Keratinocyte (primary cell): ENCODE results near the gene IRX2. TPM values are rescaled to one million over a fixed set of nuclear protein-coding genes. Genes with fewer than 3 reads are reported as not detected.

Source experiments
- DNase-seq: peaks from one replicate; pipeline ENCODE4 v3.0.0-alpha.2; 2011; ENCODE audit warnings: low read depth, missing footprints, low spot score
- FAIRE-seq: peaks from 2 replicates; lab custom pipeline; 2011; peaks lifted over from hg19 to GRCh38; lab: Jason Lieb, UNC
- H2AFZ ChIP-seq: 2 replicates; pipeline ENCODE4 v1.6.0; 2012; ENCODE audit warnings: low read length, control low read depth, inconsistent platforms; ENCODE audit not compliant: control insufficient read depth
- H3K27ac ChIP-seq: 2 replicates; pipeline ENCODE4 v1.5.1; 2011; ENCODE audit warnings: low read length; ENCODE audit not compliant: control insufficient read depth, insufficient read depth
- H3K27me3 ChIP-seq: 3 replicates; pipeline ENCODE4 v1.6.0; 2011; ENCODE audit warnings: low read length; ENCODE audit not compliant: control insufficient read depth, insufficient read depth; ENCODE audit errors: extremely low read depth
- H3K36me3 ChIP-seq, 2 experiments: 2 replicates in 1 of 2; 3 replicates in 1 of 2; pipeline ENCODE4 v1.5.1; 2011; ENCODE audit warnings: low read length in 2 of 2, mild to moderate bottlenecking in 1 of 2; ENCODE audit not compliant: control insufficient read depth in 2 of 2, insufficient read depth in 2 of 2; ENCODE audit errors: extremely low read depth in 1 of 2
- H3K4me1 ChIP-seq: 3 replicates; pipeline ENCODE4 v1.5.1; 2011; ENCODE audit warnings: low read length; ENCODE audit not compliant: control insufficient read depth, insufficient read depth; ENCODE audit errors: extremely low read depth
- H3K4me2 ChIP-seq: 3 replicates; pipeline ENCODE4 v1.6.0; 2011; ENCODE audit warnings: low read depth, low read length; ENCODE audit not compliant: control insufficient read depth, insufficient read depth; ENCODE audit errors: extremely low read depth
- H3K4me3 ChIP-seq, 3 experiments: fragments of 200-600 bp in 1 of 3; sonication (generic) in 1 of 3; 2 replicates in 2 of 3; 3 replicates in 1 of 3; pipeline ENCODE4 v1.5.1; 2011 to 2016; ENCODE audit warnings: low read length in 3 of 3, mild to moderate bottlenecking in 3 of 3, control low read depth in 2 of 3, inconsistent platforms in 1 of 3, low read depth in 1 of 3, mixed read lengths in 1 of 3, mixed run types in 1 of 3, moderate library complexity in 1 of 3; ENCODE audit not compliant: control insufficient read depth in 2 of 3, insufficient read depth in 2 of 3; ENCODE audit errors: extremely low read depth in 1 of 3
- H3K79me2 ChIP-seq: 2 replicates; pipeline ENCODE4 v1.6.0; 2012; ENCODE audit warnings: low read length; ENCODE audit not compliant: control insufficient read depth, insufficient read depth
- H3K9ac ChIP-seq: 3 replicates; pipeline ENCODE4 v1.6.0; 2011; ENCODE audit warnings: low read length; ENCODE audit not compliant: control insufficient read depth, insufficient read depth; ENCODE audit errors: extremely low read depth
- H3K9me1 ChIP-seq: 3 replicates; pipeline ENCODE4 v1.6.0; 2011; ENCODE audit warnings: low read length; ENCODE audit not compliant: control insufficient read depth, insufficient read depth; ENCODE audit errors: extremely low read depth
- H3K9me3 ChIP-seq: 2 replicates; pipeline ENCODE4 v1.5.1; 2012; ENCODE audit warnings: low read depth, low read length; ENCODE audit not compliant: control insufficient read depth
- H4K20me1 ChIP-seq: 3 replicates; pipeline ENCODE4 v1.6.0; 2011; ENCODE audit warnings: low read length; ENCODE audit not compliant: control insufficient read depth, insufficient read depth; ENCODE audit errors: extremely low read depth
- CTCF ChIP-seq, 3 experiments: IDR thresholded peaks in 1 of 3; conservative IDR thresholded peaks in 1 of 3; optimal IDR thresholded peaks in 1 of 3; 2 replicates in 2 of 3; 3 replicates in 1 of 3; pipeline versions ENCODE3 to v1.5.1; 2011; ENCODE audit warnings: low read length in 3 of 3, mild to moderate bottlenecking in 3 of 3, moderate library complexity in 2 of 3, control low read depth in 1 of 3, inconsistent platforms in 1 of 3; ENCODE audit not compliant: insufficient read depth in 2 of 3; ENCODE audit errors: extremely low read depth in 1 of 3
- EZH2 ChIP-seq: IDR thresholded peaks from one replicate; pipeline ENCODE4 v1.6.1; 2012; ENCODE audit warnings: inconsistent platforms, mild to moderate bottlenecking, low read length, moderate library complexity
- dilution Hi-C: fragments of 300-500 bp; cut with MboI; formaldehyde crosslinking; loops from one replicate; pipeline ENCODE4 v1.7.0; 2020; ENCODE audit warnings: low sequenced_read_pairs; ENCODE audit not compliant: extremely low pct_ligation_motif_present
- polyA plus RNA-seq, 5 experiments: library from polyadenylated mRNA; depleted of rRNA in 3 of 5; stranded (reverse) in 3 of 5; stranded (forward) in 1 of 5; unstranded in 1 of 5; fragments of >200 nt; gene quantifications; 1 replicate in 1 of 5; 2 replicates in 3 of 5; 3 replicates in 1 of 5; pipeline versions ENCODE4 v1.2.1 to v1.2.3, GENCODE V29; 2011 to 2012; ENCODE audit warnings: missing spikeins in 2 of 5, low read depth in 1 of 5, low replicate concordance in 1 of 5

IRX2 gene
- polyA plus RNA-seq, 1 donor (not counting 4 experiments of a cell fraction or from before 2014, with no cell fraction given), result 27.1 TPM

GRCh38 chr5:2755681-2756171, 4.2 kb upstream of the IRX2 start:
- peaks cover 6% of the 10 kb centered on the region for H3K79me2 ChIP-seq
- peaks cover 32% of the 10 kb centered on the region for H3K4me1 ChIP-seq
- no peaks in the 10 kb centered on the region for H3K9me1 ChIP-seq
- DNase-seq, result no peak
- H3K27ac ChIP-seq, result no peak overlapping the region
- no peak overlapping the region for H2AFZ ChIP-seq
- FAIRE-seq, result no peak
- H3K4me2 ChIP-seq, result peak overlapping the region; percentile 35
- dilution Hi-C loops, result no loop called here
- peaks cover 4% of the 10 kb centered on the region for H3K27me3 ChIP-seq
- H3K9ac ChIP-seq, result no peak overlapping the region
- no peaks in the 10 kb centered on the region for H4K20me1 ChIP-seq
- no peak for TF ChIP-seq CTCF (optimal IDR thresholded peaks at IDR 0.05 in 1 of 3, IDR thresholded peaks at IDR 0.05 in 1 of 3, conservative IDR thresholded peaks at IDR 0.05 in 1 of 3; ENCODE audit: extremely low read depth in 1 of 3, insufficient read depth in 2 of 3, low read length in 3 of 3)
- no peak for TF ChIP-seq EZH2
- H3K36me3 ChIP-seq, result no peaks in the 10 kb centered on the region
- no peaks in the 10 kb centered on the region for H3K9me3 ChIP-seq
- peak overlapping the region in 2 of 3 experiments; percentile 3 to 19 for H3K4me3 ChIP-seq

- peaks cover 11% of the 10 kb centered on the region for H3K79me2 ChIP-seq
- dilution Hi-C loops, result no loop called here
- H3K9me3 ChIP-seq, result no peaks in the 10 kb centered on the region
- H3K4me2 ChIP-seq, result no peak overlapping the region
- FAIRE-seq (no peak), DNase-seq (no peak)
- H4K20me1 ChIP-seq, result no peaks in the 10 kb centered on the region
- no peak overlapping the region for H3K9ac ChIP-seq
- peaks cover 4% of the 10 kb centered on the region for H3K27me3 ChIP-seq
- no peak overlapping the region for H3K4me3 ChIP-seq
- no peaks in the 10 kb centered on the region for H3K9me1 ChIP-seq
- peaks cover 32% of the 10 kb centered on the region for H3K4me1 ChIP-seq
- no peak for TF ChIP-seq CTCF (optimal IDR thresholded peaks at IDR 0.05 in 1 of 3, IDR thresholded peaks at IDR 0.05 in 1 of 3, conservative IDR thresholded peaks at IDR 0.05 in 1 of 3; ENCODE audit: extremely low read depth in 1 of 3, insufficient read depth in 2 of 3, low read length in 3 of 3)
- TF ChIP-seq EZH2, result no peak
- H3K27ac ChIP-seq, result no peak overlapping the region
- H3K36me3 ChIP-seq, result no peaks in the 10 kb centered on the region
- H2AFZ ChIP-seq, result no peak overlapping the region
These were observed 3.7 kb upstream of the IRX2 start for GRCh38 chr5:2755076-2755680.
